Amniotic epithelial cell (primary cell): ENCODE measurements around the gene COPB2.
"Not testable (repeated sequence)": the region's sequence is repeated elsewhere in the genome, so short reads cannot be mapped to it uniquely, and the experiment has no call there.

ENCODE experiments used
- DNase-seq: peaks from one replicate; pipeline ENCODE4 v3.0.0-alpha.2; 2010; ENCODE audit warnings: low read depth

COPB2 gene

GRCh38 chr3:139389552-139390368 is at the start of gene COPB2:
Gene COPB2 (minus strand): TSS chr3:139389647. CDS start chr3:139389550, 97 bp downstream.
- peak; percentile 98 for DNase-seq

- DNase-seq = peak; percentile 93
Observed at GRCh38 chr3:139434764-139435307, 45.4 kb upstream of the COPB2 start.

GRCh38 chr3:139434228-139434627 is 44.8 kb upstream of the COPB2 start:
- DNase-seq = no peak

- DNase-seq = no peak
Observed at GRCh38 chr3:139433089-139433488, 43.6 kb upstream of the COPB2 start.

- no peak for DNase-seq
Observed at GRCh38 chr3:139430493-139430892, 41.0 kb upstream of the COPB2 start.

GRCh38 chr3:139427283-139428060 is 38.0 kb upstream of the COPB2 start:
- peak; percentile 81 for DNase-seq

- DNase-seq = no peak
Observed at GRCh38 chr3:139425745-139426400, 36.4 kb upstream of the COPB2 start.

GRCh38 chr3:139423232-139423631 is 33.8 kb upstream of the COPB2 start:
- DNase-seq = no peak

- DNase-seq = no peak
Observed at GRCh38 chr3:139421460-139421859, 32.0 kb upstream of the COPB2 start.

- no peak for DNase-seq
Observed at GRCh38 chr3:139421040-139421439, 31.6 kb upstream of the COPB2 start.

GRCh38 chr3:139418144-139418543 is 28.7 kb upstream of the COPB2 start:
- DNase-seq = no peak

GRCh38 chr3:139416275-139416674 is 26.8 kb upstream of the COPB2 start:
- no peak for DNase-seq

GRCh38 chr3:139414608-139415224 is 25.3 kb upstream of the COPB2 start:
- no peak for DNase-seq

- DNase-seq = not testable (repeated sequence)
Observed at GRCh38 chr3:139412891-139413290, 23.4 kb upstream of the COPB2 start.

GRCh38 chr3:139401155-139401554 is 11.7 kb upstream of the COPB2 start:
- not testable (repeated sequence) for DNase-seq

- DNase-seq = no peak
Observed at GRCh38 chr3:139396707-139397106, 7.3 kb upstream of the COPB2 start.

- DNase-seq = peak; percentile 89
Observed at GRCh38 chr3:139394116-139394515, 4.7 kb upstream of the COPB2 start.

GRCh38 chr3:139388821-139389551 is 461 bp downstream of the COPB2 start:
- peak; percentile 10 for DNase-seq

GRCh38 chr3:139388077-139388476 is 1.4 kb downstream of the COPB2 start:
- no peak for DNase-seq

GRCh38 chr3:139382291-139382690 is 7.2 kb downstream of the COPB2 start:
- DNase-seq = not testable (repeated sequence)

- no peak for DNase-seq
Observed at GRCh38 chr3:139380575-139380974, 8.9 kb downstream of the COPB2 start.
